HCT116 (cell line): ENCODE data around the gene CD300C. TPM values are rescaled to one million over a fixed set of nuclear protein-coding genes. Genes with fewer than 3 reads are reported as not detected.

Source experiments
- ATAC-seq: fragments of 200-7000 bp; cut with Tn5 transposase; 2 replicates; pipeline ENCODE4 v1.9.1; 2020; ENCODE audit warnings: mild to moderate bottlenecking, moderate library complexity
- BruUV-seq: library from RNA; stranded (reverse); fragments of 400-500 nt; replicated peaks from 2 replicates; lab custom pipeline; 2021; lab: Mats Ljungman, UMichigan
- CTCF ChIA-PET: fragments of 300-600 bp; sonication (Branson Sonifier 250); formaldehyde crosslinking; loops from one replicate; lab custom pipeline; 2021; ENCODE audit warnings: antibody characterized with exemption; lab: Charles Lee
- POLR2A ChIA-PET: fragments of 300-600, 350-600 bp; sonication (Branson Sonifier 250); formaldehyde crosslinking; loops from one replicate; lab custom pipeline; 2021; ENCODE audit warnings: antibody characterized with exemption; lab: Charles Lee
- RAD21 ChIA-PET, 2 experiments: fragments of 300-600 bp; sonication (Branson Sonifier 250); formaldehyde crosslinking; loops; one replicate each; lab custom pipeline; 2023; ENCODE audit warnings: low total read pairs in 2 of 2; ENCODE audit not compliant: uncharacterized antibody in 2 of 2, unreplicated experiment in 2 of 2, low non-redundant PET in 1 of 2; lab: Charles Lee
- DNase-seq: peaks from one replicate; pipeline ENCODE4 v3.0.0-alpha.2; 2010; ENCODE audit warnings: low read depth, low spot score
- H2AFZ ChIP-seq: fragments of 200-600 bp; shearing (Covaris generic), sonication (generic); 2 replicates; pipeline ENCODE4 v1.6.1; 2017; ENCODE audit warnings: low read depth, mixed run types, mixed read lengths, antibody characterized with exemption, low read length; ENCODE audit not compliant: poor library complexity, severe bottlenecking
- H3K27ac ChIP-seq: 2 replicates; pipeline ENCODE4 v1.5.1; 2012; ENCODE audit warnings: low read depth, low read length
- H3K27me3 ChIP-seq: fragments of 200-600 bp; sonication (generic); 2 replicates; pipeline ENCODE4 v1.6.1; 2016; ENCODE audit warnings: mixed run types, low read length, mixed read lengths; ENCODE audit not compliant: insufficient read depth
- H3K36me3 ChIP-seq, 2 experiments: fragments of 200-500 bp in 1 of 2; fragments of 200-600 bp in 1 of 2; sonication (Bioruptor generic) in 1 of 2; sonication (generic) in 1 of 2; 2 replicates each; pipeline versions ENCODE4 v1.5.1 to v1.6.1; 2014 to 2016; ENCODE audit warnings: low read length in 2 of 2, inconsistent platforms in 1 of 2, mixed read lengths in 1 of 2, mixed run types in 1 of 2; ENCODE audit not compliant: insufficient read depth in 2 of 2, control insufficient read depth in 1 of 2
- H3K4me1 ChIP-seq, 2 experiments: fragments of 200-600 bp in 1 of 2; sonication (generic) in 1 of 2; 2 replicates each; pipeline versions ENCODE4 v1.5.1 to v1.6.1; 2012 to 2017; ENCODE audit warnings: low read length in 2 of 2, inconsistent platforms in 1 of 2, mild to moderate bottlenecking in 1 of 2, mixed read lengths in 1 of 2, mixed run types in 1 of 2, moderate library complexity in 1 of 2; ENCODE audit not compliant: insufficient read depth in 2 of 2, control insufficient read depth in 1 of 2
- H3K4me2 ChIP-seq: fragments of 200-600 bp; sonication (generic); 2 replicates; pipeline ENCODE4 v1.6.1; 2017; ENCODE audit warnings: mixed run types, low read length, mixed read lengths
- H3K4me3 ChIP-seq, 2 experiments: fragments of 200-600 bp in 1 of 2; sonication (generic) in 1 of 2; replicated peaks in 1 of 2; 2 replicates each; pipeline ENCODE4 v1.5.1; 2011 to 2016; ENCODE audit warnings: low read length in 2 of 2, control low read depth in 1 of 2, low read depth in 1 of 2, mild to moderate bottlenecking in 1 of 2, mixed read lengths in 1 of 2, mixed run types in 1 of 2
- H3K79me2 ChIP-seq: fragments of 200-600 bp; sonication (generic); 2 replicates; pipeline ENCODE4 v1.6.1; 2017; ENCODE audit warnings: mild to moderate bottlenecking, mixed run types, low read length, moderate library complexity, mixed read lengths; ENCODE audit not compliant: insufficient read depth
- H3K9ac ChIP-seq: fragments of 200-600 bp; sonication (generic); 2 replicates; pipeline ENCODE4 v1.6.1; 2016; ENCODE audit warnings: low read length, mixed read lengths
- H3K9me2 ChIP-seq: fragments of 200-600 bp; sonication (generic), shearing (Covaris generic); 2 replicates; pipeline ENCODE4 v1.6.1; 2017; ENCODE audit warnings: mixed run types, mild to moderate bottlenecking, moderate library complexity; ENCODE audit not compliant: insufficient read depth
- H3K9me3 ChIP-seq, 2 experiments: fragments of 200-500 bp in 1 of 2; fragments of 200-600 bp in 1 of 2; sonication (Bioruptor generic) in 1 of 2; sonication (generic) in 1 of 2; 2 replicates each; pipeline ENCODE4 v1.6.1; 2014 to 2017; ENCODE audit warnings: low read length in 2 of 2, mixed read lengths in 2 of 2, inconsistent platforms in 1 of 2, low read depth in 1 of 2, mild to moderate bottlenecking in 1 of 2, mixed run types in 1 of 2, moderate library complexity in 1 of 2; ENCODE audit not compliant: control insufficient read depth in 1 of 2, insufficient read depth in 1 of 2
- H4K20me1 ChIP-seq: fragments of 200-600 bp; sonication (generic), shearing (Covaris generic); 2 replicates; pipeline ENCODE4 v1.6.1; 2017; ENCODE audit warnings: mixed run types, mild to moderate bottlenecking, moderate library complexity; ENCODE audit not compliant: insufficient read depth
- CEBPB ChIP-seq: IDR thresholded peaks from 2 replicates; pipeline ENCODE4 v1.6.1; 2012; ENCODE audit warnings: low read depth
- EGR1 ChIP-seq: IDR thresholded peaks from 2 replicates; pipeline ENCODE4 v1.6.1; 2012; ENCODE audit warnings: low read depth
- ELF1 ChIP-seq: IDR thresholded peaks from 2 replicates; pipeline ENCODE4 v1.6.1; 2012; ENCODE audit warnings: low read depth, borderline replicate concordance
- EZH2 ChIP-seq: fragments of 200-600 bp; sonication (generic); IDR thresholded peaks from 2 replicates; pipeline ENCODE4 v1.6.1; 2017; ENCODE audit warnings: antibody characterized with exemption, mixed run types
- EZH2phosphoT487 ChIP-seq: fragments of 200-600 bp; IDR thresholded peaks from 2 replicates; pipeline ENCODE4 v1.6.1; 2018; ENCODE audit warnings: antibody characterized with exemption, borderline replicate concordance
- FOSL1 ChIP-seq: IDR thresholded peaks from 2 replicates; pipeline ENCODE4 v1.6.1; 2012; ENCODE audit warnings: low read depth
- JUND ChIP-seq: IDR thresholded peaks from 2 replicates; pipeline ENCODE4 v1.6.1; 2012
- POLR2A ChIP-seq: IDR thresholded peaks from 2 replicates; pipeline ENCODE4 v1.7.0; 2011; ENCODE audit warnings: borderline replicate concordance; ENCODE audit not compliant: insufficient read depth, insufficient read length; ENCODE audit errors: extremely low read depth
- POLR2AphosphoS5 ChIP-seq: IDR thresholded peaks from 2 replicates; pipeline ENCODE4 v1.6.1; 2011; ENCODE audit warnings: mild to moderate bottlenecking, low read depth, low read length, moderate library complexity
- RAD21 ChIP-seq: IDR thresholded peaks from 2 replicates; pipeline ENCODE4 v1.6.1; 2012; ENCODE audit warnings: low read depth, mild to moderate bottlenecking
- SIN3A ChIP-seq: IDR thresholded peaks from 2 replicates; pipeline ENCODE4 v1.6.1; 2012; ENCODE audit warnings: low read depth
- SRF ChIP-seq: IDR thresholded peaks from 2 replicates; pipeline ENCODE4 v1.6.1; 2012; ENCODE audit warnings: low read depth
- TCF7L2 ChIP-seq: IDR thresholded peaks from 2 replicates; pipeline ENCODE4 v1.7.0; 2011; ENCODE audit warnings: borderline replicate concordance, inconsistent platforms; ENCODE audit not compliant: insufficient read depth, insufficient read length; ENCODE audit errors: extremely low read depth
- YY1 ChIP-seq: IDR thresholded peaks from 2 replicates; pipeline ENCODE4 v1.6.1; 2011; ENCODE audit warnings: low read length, low read depth, moderate library complexity, mild to moderate bottlenecking; ENCODE audit not compliant: insufficient replicate concordance; ENCODE audit errors: extremely low read depth
- ZNF274 ChIP-seq: fragments of 200-500 bp; sonication (Bioruptor generic); IDR thresholded peaks from 2 replicates; pipeline ENCODE4 v1.6.1; 2014; ENCODE audit warnings: mild to moderate bottlenecking, low read depth, low read length, inconsistent platforms
- intact Hi-C: fragments of 100-400 bp; cut with micrococcal nuclease; formaldehyde crosslinking; loops from 2 replicates; pipeline ENCODE4 v1.10.0; 2022
- total RNA-seq: library from RNA; stranded (reverse); gene quantifications from one replicate; pipeline ENCODE4 v1.2.1, GENCODE V29; 2021; ENCODE audit not compliant: unreplicated experiment
- TF ChIP-seq, protein P1 (sequence below), 3 experiments: fragments of 200-600 bp in 1 of 3; sonication (generic) in 1 of 3; IDR thresholded peaks in 2 of 3; conservative IDR thresholded peaks in 1 of 3; 2 replicates each; pipeline ENCODE4 v1.5.1; 2012 to 2017; ENCODE audit warnings: low read depth in 2 of 3, low read length in 2 of 3, antibody characterized with exemption in 1 of 3, borderline replicate concordance in 1 of 3, control low read depth in 1 of 3, mild to moderate bottlenecking in 1 of 3, mixed read lengths in 1 of 3, mixed run types in 1 of 3, moderate library complexity in 1 of 3; ENCODE audit not compliant: insufficient read depth in 1 of 3
- TF ChIP-seq, protein P2 (sequence below): IDR thresholded peaks from 2 replicates; pipeline ENCODE4 v1.6.1; 2012

CD300C gene
- total RNA-seq, 1 experiment from 2014 or later, result 0.15 TPM

GRCh38 chr17:74561586-74561985 lies 15.7 kb upstream of the CD300C start:
- Histone ChIP-seq H3K36me3 (no peaks in the 10 kb centered on the region), H3K9ac (no peak overlapping the region), H3K27me3 (peaks cover 35% of the 10 kb centered on the region), H3K79me2 (no peaks in the 10 kb centered on the region), H3K4me1 (peaks cover 0 to 4% of the 10 kb centered on the region in 2 experiments; a peak in 1 of 4 replicates), H3K27ac (no peak overlapping the region), H4K20me1 (no peaks in the 10 kb centered on the region), H2AFZ (no peak overlapping the region), H3K4me3 (no peak overlapping the region), H3K4me2 (no peak overlapping the region), H3K9me3 (no peaks in the 10 kb centered on the region), H3K9me2 (no peaks in the 10 kb centered on the region)
- ATAC-seq (no peak), DNase-seq (no peak)
- no TSS peak for BruUV-seq
- ChIA-PET RAD21 (no interaction called here), POLR2A (no interaction called here), CTCF (interaction anchor here (1.5 kb wide), 1 partner anchor 11 kb away, joined by 3 read pairs; no protein-coding TSS in a partner anchor)
- intact Hi-C loops, result no loop called here
- TF ChIP-seq EGR1, result no peak
- no peak for TF ChIP-seq POLR2A
- TF ChIP-seq SRF, result no peak
- no peak for TF ChIP-seq JUND
- TF ChIP-seq, protein P1, sequence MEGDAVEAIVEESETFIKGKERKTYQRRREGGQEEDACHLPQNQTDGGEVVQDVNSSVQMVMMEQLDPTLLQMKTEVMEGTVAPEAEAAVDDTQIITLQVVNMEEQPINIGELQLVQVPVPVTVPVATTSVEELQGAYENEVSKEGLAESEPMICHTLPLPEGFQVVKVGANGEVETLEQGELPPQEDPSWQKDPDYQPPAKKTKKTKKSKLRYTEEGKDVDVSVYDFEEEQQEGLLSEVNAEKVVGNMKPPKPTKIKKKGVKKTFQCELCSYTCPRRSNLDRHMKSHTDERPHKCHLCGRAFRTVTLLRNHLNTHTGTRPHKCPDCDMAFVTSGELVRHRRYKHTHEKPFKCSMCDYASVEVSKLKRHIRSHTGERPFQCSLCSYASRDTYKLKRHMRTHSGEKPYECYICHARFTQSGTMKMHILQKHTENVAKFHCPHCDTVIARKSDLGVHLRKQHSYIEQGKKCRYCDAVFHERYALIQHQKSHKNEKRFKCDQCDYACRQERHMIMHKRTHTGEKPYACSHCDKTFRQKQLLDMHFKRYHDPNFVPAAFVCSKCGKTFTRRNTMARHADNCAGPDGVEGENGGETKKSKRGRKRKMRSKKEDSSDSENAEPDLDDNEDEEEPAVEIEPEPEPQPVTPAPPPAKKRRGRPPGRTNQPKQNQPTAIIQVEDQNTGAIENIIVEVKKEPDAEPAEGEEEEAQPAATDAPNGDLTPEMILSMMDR (IDR thresholded peaks at IDR 0.05 in 2 of 3, conservative IDR thresholded peaks at IDR 0.05 in 1 of 3; ENCODE audit: borderline replicate concordance in 1 of 3, insufficient read depth in 1 of 3, low read depth in 2 of 3, low read length in 2 of 3), result no peak

DNA sequence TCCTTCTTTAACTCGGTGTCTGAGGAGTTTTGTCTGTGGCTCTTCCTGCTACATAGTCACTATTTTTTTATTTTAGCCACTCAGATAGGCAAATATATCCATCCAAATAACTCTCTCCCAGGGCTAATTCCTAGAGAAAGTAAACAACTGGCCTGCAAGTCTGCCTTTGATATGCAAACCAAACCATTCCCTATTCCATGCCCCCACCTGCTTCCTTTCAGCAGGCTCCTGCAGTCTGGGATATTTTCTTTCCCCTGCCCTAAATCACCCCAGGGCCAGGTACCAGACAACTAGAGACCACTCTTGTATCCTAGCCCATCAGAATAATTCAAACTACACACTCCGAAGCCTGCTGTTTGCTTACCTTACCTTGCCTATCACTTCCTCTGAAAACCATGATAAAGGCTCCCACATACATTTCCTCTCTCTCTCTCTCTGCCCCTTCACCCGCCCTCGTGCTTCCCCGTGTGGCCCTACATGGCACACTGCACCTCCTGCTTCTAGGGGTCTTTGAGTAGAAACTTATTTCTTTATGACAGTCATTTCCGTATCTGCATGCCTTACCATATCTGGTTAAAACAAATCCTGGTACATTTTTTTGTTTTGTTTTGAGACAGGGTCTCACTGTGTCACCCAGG lies 13.1 kb upstream of the CD300C start:
- no peaks in the 10 kb centered on the region for H3K79me2 ChIP-seq
- H3K27ac ChIP-seq, result no peak overlapping the region
- H3K27me3 ChIP-seq, result peaks cover 40% of the 10 kb centered on the region
- RAD21 ChIA-PET, result no interaction called here
- H3K4me3 ChIP-seq, result no peak overlapping the region
- POLR2A ChIA-PET, result no interaction called here
- no peaks in the 10 kb centered on the region for H3K9me3 ChIP-seq
- no peaks in the 10 kb centered on the region for H3K9me2 ChIP-seq
- no peak overlapping the region for H2AFZ ChIP-seq
- no peaks in the 10 kb centered on the region for H3K4me1 ChIP-seq
- H3K36me3 ChIP-seq, result no peaks in the 10 kb centered on the region
- no peaks in the 10 kb centered on the region for H4K20me1 ChIP-seq
- no peak for DNase-seq
- H3K9ac ChIP-seq, result no peak overlapping the region
- no TSS peak for BruUV-seq
- CTCF ChIA-PET, result no interaction called here
- intact Hi-C loops, result no loop called here
- no peak for ATAC-seq
- no peak overlapping the region for H3K4me2 ChIP-seq
- no peak for TF ChIP-seq SIN3A
- no peak for TF ChIP-seq RAD21
- no peak for TF ChIP-seq TCF7L2
- TF ChIP-seq CEBPB, result no peak
- no peak for TF ChIP-seq FOSL1
- TF ChIP-seq EGR1, result no peak
- TF ChIP-seq YY1, result no peak
- no peak for TF ChIP-seq ZNF274
- TF ChIP-seq EZH2, result no peak
- no peak for TF ChIP-seq EZH2phosphoT487
- no peak for TF ChIP-seq POLR2AphosphoS5
- TF ChIP-seq, protein P1 (IDR thresholded peaks at IDR 0.05 in 2 of 3, conservative IDR thresholded peaks at IDR 0.05 in 1 of 3; ENCODE audit: borderline replicate concordance in 1 of 3, insufficient read depth in 1 of 3, low read depth in 2 of 3, low read length in 2 of 3), result no peak
- TF ChIP-seq, protein P2, sequence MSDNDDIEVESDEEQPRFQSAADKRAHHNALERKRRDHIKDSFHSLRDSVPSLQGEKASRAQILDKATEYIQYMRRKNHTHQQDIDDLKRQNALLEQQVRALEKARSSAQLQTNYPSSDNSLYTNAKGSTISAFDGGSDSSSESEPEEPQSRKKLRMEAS, result no peak
- no peak for TF ChIP-seq ELF1
